Lower leg skin (tissue), 3 donors: ENCODE results near the gene APP.

Source experiments
- CTCF ChIP-seq, 3 donors: fragments of 450-650 bp; IDR thresholded peaks; one replicate each; pipeline ENCODE4 v1.5.1; 2016; ENCODE audit warnings: antibody characterized with exemption in 3 of 3, mild to moderate bottlenecking in 3 of 3, moderate library complexity in 2 of 3
- POLR2A ChIP-seq, 2 donors: fragments of 450-650 bp; IDR thresholded peaks; one replicate each; pipeline ENCODE4 v1.6.1; 2016 to 2017; ENCODE audit warnings: antibody characterized with exemption in 2 of 2, mild to moderate bottlenecking in 1 of 2, moderate library complexity in 1 of 2

GRCh38 chr21:26110715-26111114 lies 59.9 kb downstream of the APP start:
- no peak for TF ChIP-seq CTCF (IDR thresholded peaks at IDR 0.05)
- TF ChIP-seq POLR2A (IDR thresholded peaks at IDR 0.05), result no peak
